NT2/D1 (cell line): ENCODE measurements around the gene FDPS.

ENCODE experiments used
- DNase-seq: peaks from one replicate; pipeline ENCODE4 v3.0.0-alpha.2; 2011; ENCODE audit warnings: low read depth, low spot score
- H3K27me3 ChIP-seq: 2 replicates; pipeline ENCODE4 v1.6.0; 2011; ENCODE audit warnings: mild to moderate bottlenecking; ENCODE audit not compliant: insufficient read length, insufficient read depth
- H3K36me3 ChIP-seq: 2 replicates; pipeline ENCODE4 v1.6.1; 2011; ENCODE audit warnings: mild to moderate bottlenecking, low read length, mixed read lengths; ENCODE audit not compliant: insufficient read depth, insufficient read length
- H3K4me1 ChIP-seq: 2 replicates; pipeline ENCODE4 v1.5.1; 2011; ENCODE audit not compliant: insufficient read depth, insufficient read length
- H3K4me3 ChIP-seq: 2 replicates; pipeline ENCODE4 v1.5.1; 2011; ENCODE audit warnings: low read depth; ENCODE audit not compliant: insufficient read length
- H3K9ac ChIP-seq: 2 replicates; pipeline ENCODE4 v1.6.0; 2011; ENCODE audit warnings: low read depth; ENCODE audit not compliant: insufficient read length
- H3K9me3 ChIP-seq: 2 replicates; pipeline ENCODE4 v1.5.1; 2011; ENCODE audit warnings: mild to moderate bottlenecking, low read length; ENCODE audit not compliant: insufficient read depth
- SUZ12 ChIP-seq: IDR thresholded peaks from 2 replicates; pipeline ENCODE4 v1.6.1; 2011; ENCODE audit not compliant: insufficient read length, insufficient read depth; ENCODE audit errors: extremely low read depth
- YY1 ChIP-seq: IDR thresholded peaks from 2 replicates; pipeline ENCODE4 v1.6.1; 2011; ENCODE audit not compliant: insufficient read length, insufficient read depth
- ZNF274 ChIP-seq: IDR thresholded peaks from 2 replicates; pipeline ENCODE4 v1.6.1; 2011; ENCODE audit warnings: mild to moderate bottlenecking, low read depth, low read length

Gene FDPS

GRCh38 chr1:155308493-155309422 is at the start of gene FDPS:
FDPS (plus strand) TSS chr1:155308866; CDS start chr1:155309790, 924 bp downstream.
- H3K4me3 ChIP-seq, result peak within 1 kb of the TSS; percentile 99
- H3K9ac ChIP-seq, result peak within 1 kb of the TSS; percentile 99
- peaks cover 8% of the 10 kb centered on the region for H3K4me1 ChIP-seq
- no peak for TF ChIP-seq ZNF274
- TF ChIP-seq YY1, result peak; percentile 3
- no peak for TF ChIP-seq SUZ12
- no peaks in the 10 kb centered on the region for H3K27me3 ChIP-seq
- H3K9me3 ChIP-seq, result no peaks in the 10 kb centered on the region
- peak; percentile 100 for DNase-seq
- H3K36me3 ChIP-seq, result peaks cover 41% of the 10 kb centered on the region

GRCh38 chr1:155260276-155260675 is 48.4 kb upstream of the FDPS start:
- peaks cover 10% of the 10 kb centered on the region for H3K4me1 ChIP-seq
- TF ChIP-seq YY1, result no peak
- no peak for TF ChIP-seq ZNF274
- no peak for TF ChIP-seq SUZ12
- no peaks in the 10 kb centered on the region for H3K27me3 ChIP-seq
- DNase-seq, result no peak
- H3K9ac ChIP-seq, result peak overlapping the region; percentile 96
- no peaks in the 10 kb centered on the region for H3K9me3 ChIP-seq
- H3K4me3 ChIP-seq, result no peak overlapping the region
- peaks cover 74% of the 10 kb centered on the region for H3K36me3 ChIP-seq

GRCh38 chr1:155261493-155261851 is 47.2 kb upstream of the FDPS start:
- no peak for DNase-seq
- peak overlapping the region; percentile 93 for H3K4me3 ChIP-seq
- H3K4me1 ChIP-seq, result peaks cover 7% of the 10 kb centered on the region
- peaks cover 76% of the 10 kb centered on the region for H3K36me3 ChIP-seq
- TF ChIP-seq YY1 (no peak), ZNF274 (no peak), SUZ12 (no peak)
- no peaks in the 10 kb centered on the region for H3K9me3 ChIP-seq
- peak overlapping the region; percentile 96 for H3K9ac ChIP-seq
- no peaks in the 10 kb centered on the region for H3K27me3 ChIP-seq

GRCh38 chr1:155261852-155262673 is 46.6 kb upstream of the FDPS start, which contains the start of gene SCAMP3:
SCAMP3 (minus strand) TSS chr1:155262360; CDS start chr1:155262151, 209 bp downstream.
- H3K36me3 ChIP-seq, result peaks cover 76% of the 10 kb centered on the region
- H3K4me1 ChIP-seq, result peaks cover 5% of the 10 kb centered on the region
- no peaks in the 10 kb centered on the region for H3K9me3 ChIP-seq
- peak within 1 kb of the TSS; percentile 93 for H3K4me3 ChIP-seq
- TF ChIP-seq SUZ12 (no peak), YY1 (peak; percentile 54)
- peak within 1 kb of the TSS; percentile 96 for H3K9ac ChIP-seq
- no peaks in the 10 kb centered on the region for H3K27me3 ChIP-seq
- DNase-seq, result peak; percentile 99

- TF ChIP-seq ZNF274, result no peak
- no peak for TF ChIP-seq SUZ12
- peaks cover 5% of the 10 kb centered on the region for H3K4me1 ChIP-seq
- H3K4me3 ChIP-seq, result no peak overlapping the region
- H3K9ac ChIP-seq, result no peak overlapping the region
- no peaks in the 10 kb centered on the region for H3K9me3 ChIP-seq
- no peaks in the 10 kb centered on the region for H3K27me3 ChIP-seq
- DNase-seq, result no peak
- peaks cover 79% of the 10 kb centered on the region for H3K36me3 ChIP-seq
Observed at GRCh38 chr1:155263067-155263466, 45.6 kb upstream of the FDPS start.

- no peak for DNase-seq
- no peak overlapping the region for H3K9ac ChIP-seq
- H3K36me3 ChIP-seq, result peaks cover 90% of the 10 kb centered on the region
- H3K27me3 ChIP-seq, result no peaks in the 10 kb centered on the region
- H3K4me3 ChIP-seq, result no peak overlapping the region
- peaks cover 4% of the 10 kb centered on the region for H3K4me1 ChIP-seq
- no peaks in the 10 kb centered on the region for H3K9me3 ChIP-seq
- TF ChIP-seq SUZ12 (no peak), ZNF274 (no peak), YY1 (no peak)
Observed at GRCh38 chr1:155266553-155266952, 42.1 kb upstream of the FDPS start.

- Histone ChIP-seq H3K4me1 (peaks cover 5% of the 10 kb centered on the region), H3K4me3 (no peak overlapping the region), H3K9ac (no peak overlapping the region), H3K9me3 (no peaks in the 10 kb centered on the region), H3K36me3 (peaks cover 96% of the 10 kb centered on the region), H3K27me3 (no peaks in the 10 kb centered on the region)
- TF ChIP-seq SUZ12 (no peak), ZNF274 (no peak), YY1 (no peak)
- DNase-seq, result no peak
Observed at GRCh38 chr1:155267373-155267772, 41.3 kb upstream of the FDPS start.
